ENCODE results near the gene RASGRP4. TPM values are rescaled to one million over a fixed set of nuclear protein-coding genes. Genes with fewer than 3 reads are reported as not detected.
"Not testable (repeated sequence)": the region's sequence is repeated elsewhere in the genome, so short reads cannot be mapped to it uniquely, and the experiment has no call there.

The RASGRP4 gene
- polyA plus RNA-seq (2014; cell fraction: cytosol; rRNA removed) = 0.13 TPM in 1 of 2 replicates, not detected in the other
- polyA plus RNA-seq (2014; cell fraction: nucleus; rRNA removed) = 0.43 TPM in 1 of 2 replicates, not detected in the other

- no peak for DNase-seq (ENCODE audit: low spot score)
These were observed at the start of gene RASGRP4 for GRCh38 chr19:38425810-38426466. TSS of gene RASGRP4 (minus strand) at chr19:38426219. CDS start at chr19:38426091, 128 bp downstream.

- no peak for DNase-seq (ENCODE audit: low spot score)
These were observed 49.2 kb upstream of the RASGRP4 start for GRCh38 chr19:38475176-38475575.

- no peak for DNase-seq (ENCODE audit: low spot score)
These were observed 47.2 kb upstream of the RASGRP4 start for GRCh38 chr19:38473201-38473600.

- not testable (repeated sequence) for DNase-seq (ENCODE audit: low spot score)
These were observed 46.7 kb upstream of the RASGRP4 start for GRCh38 chr19:38472725-38473124.

GRCh38 chr19:38470788-38471480 lies 44.9 kb upstream of the RASGRP4 start:
- DNase-seq (ENCODE audit: low spot score) = no peak

GRCh38 chr19:38469151-38469550 lies 43.1 kb upstream of the RASGRP4 start:
- no peak for DNase-seq (ENCODE audit: low spot score)

- no peak for DNase-seq (ENCODE audit: low spot score)
These were observed 41.8 kb upstream of the RASGRP4 start for GRCh38 chr19:38467541-38468525.

- DNase-seq (ENCODE audit: low spot score) = no peak
These were observed 40.0 kb upstream of the RASGRP4 start for GRCh38 chr19:38466050-38466449.

GRCh38 chr19:38464421-38465082 lies 38.5 kb upstream of the RASGRP4 start:
- DNase-seq (ENCODE audit: low spot score) = no peak

GRCh38 chr19:38463365-38463764 lies 37.3 kb upstream of the RASGRP4 start:
- DNase-seq (ENCODE audit: low spot score) = no peak

GRCh38 chr19:38458991-38459390 lies 33.0 kb upstream of the RASGRP4 start:
- DNase-seq (ENCODE audit: low spot score) = no peak

GRCh38 chr19:38457690-38458405 lies 31.8 kb upstream of the RASGRP4 start:
- no peak for DNase-seq (ENCODE audit: low spot score)

GRCh38 chr19:38457202-38457601 lies 31.2 kb upstream of the RASGRP4 start:
- DNase-seq (ENCODE audit: low spot score) = no peak

- DNase-seq (ENCODE audit: low spot score) = no peak
These were observed 29.0 kb upstream of the RASGRP4 start for GRCh38 chr19:38455031-38455430.

GRCh38 chr19:38453596-38453995 lies 27.6 kb upstream of the RASGRP4 start:
- DNase-seq (ENCODE audit: low spot score) = no peak

GRCh38 chr19:38452430-38453366 lies 26.7 kb upstream of the RASGRP4 start:
- DNase-seq (ENCODE audit: low spot score) = no peak

- DNase-seq (ENCODE audit: low spot score) = no peak
These were observed 25.6 kb upstream of the RASGRP4 start for GRCh38 chr19:38451629-38452028.

GRCh38 chr19:38451036-38451435 lies 25.0 kb upstream of the RASGRP4 start:
- no peak for DNase-seq (ENCODE audit: low spot score)

- no peak for DNase-seq (ENCODE audit: low spot score)
These were observed 23.5 kb upstream of the RASGRP4 start for GRCh38 chr19:38449518-38449917.

Measured in SK-N-DZ (cell line).